ENCODE measurements around the gene PPP2R1A. TPM values are rescaled to one million over a fixed set of nuclear protein-coding genes. Genes with fewer than 3 reads are reported as not detected.
A peak's percentile ranks its signal among the peaks of the same experiment; 100 is the strongest.

The PPP2R1A gene
- 330 TPM for polyA plus RNA-seq (2013, experiment 1 of 2; ENCODE audit: insufficient read length)
- polyA plus RNA-seq (2013, experiment 2 of 2; ENCODE audit: insufficient read length), result 319 TPM

DNA sequence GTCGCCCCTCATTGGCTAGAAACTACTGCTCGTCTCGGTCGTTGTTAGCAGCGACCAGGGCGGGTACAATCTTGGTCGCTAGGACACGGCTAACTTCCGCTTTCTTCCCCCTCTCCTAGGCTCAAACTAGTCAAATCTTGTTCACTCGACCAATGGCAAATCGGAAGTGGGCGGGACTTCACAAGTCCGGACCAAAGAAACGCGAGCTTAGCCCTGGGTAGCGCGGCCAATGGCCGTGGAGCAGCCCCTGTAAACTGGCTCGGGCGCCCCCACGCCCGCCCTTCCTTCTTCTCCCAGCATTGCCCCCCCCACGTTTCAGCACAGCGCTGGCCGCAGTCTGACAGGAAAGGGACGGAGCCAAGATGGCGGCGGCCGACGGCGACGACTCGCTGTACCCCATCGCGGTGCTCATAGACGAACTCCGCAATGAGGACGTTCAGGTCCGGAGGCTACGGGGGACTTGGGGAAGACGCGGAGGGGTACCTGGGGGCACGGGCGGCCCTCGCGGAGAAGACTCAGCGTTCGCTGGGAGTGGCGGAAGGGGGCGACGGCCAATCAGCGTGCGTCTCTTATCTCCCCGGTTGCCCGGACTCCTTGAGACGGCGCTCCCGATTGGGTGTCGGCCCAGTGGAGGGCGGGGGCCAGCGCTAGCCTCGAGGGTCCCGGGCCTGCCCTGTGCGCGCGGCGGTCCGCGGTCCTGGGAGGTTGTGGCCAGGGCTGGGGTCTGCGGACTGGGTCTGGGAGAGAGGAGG lies at the start of gene PPP2R1A:
Gene PPP2R1A, plus strand, starts transcription at position 318 of the 752 bp plus-strand sequence. Its CDS starts 45 bp downstream, at position 363.
- DNase-seq, result peak; percentile 100

DNA sequence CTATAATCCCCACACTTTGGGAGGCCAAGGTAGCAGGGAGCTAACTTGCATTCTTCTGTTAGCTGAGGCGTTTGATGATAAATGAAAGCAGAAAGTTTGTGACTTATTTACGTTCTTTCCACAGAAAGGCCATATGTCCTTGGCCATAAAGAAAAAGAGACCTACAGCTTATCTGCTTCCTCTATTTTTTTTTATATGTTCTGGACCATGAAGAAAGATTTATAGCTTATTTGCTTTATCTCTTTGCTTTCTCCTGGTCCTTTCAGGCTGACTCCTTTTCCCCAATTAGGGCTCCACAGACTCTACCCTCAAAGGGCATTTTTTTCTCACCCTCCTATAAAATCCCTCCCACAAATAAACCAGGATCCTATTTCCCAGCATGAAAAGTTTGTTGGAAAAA lies 48.6 kb upstream of the PPP2R1A start:
- no peak for DNase-seq

DNA sequence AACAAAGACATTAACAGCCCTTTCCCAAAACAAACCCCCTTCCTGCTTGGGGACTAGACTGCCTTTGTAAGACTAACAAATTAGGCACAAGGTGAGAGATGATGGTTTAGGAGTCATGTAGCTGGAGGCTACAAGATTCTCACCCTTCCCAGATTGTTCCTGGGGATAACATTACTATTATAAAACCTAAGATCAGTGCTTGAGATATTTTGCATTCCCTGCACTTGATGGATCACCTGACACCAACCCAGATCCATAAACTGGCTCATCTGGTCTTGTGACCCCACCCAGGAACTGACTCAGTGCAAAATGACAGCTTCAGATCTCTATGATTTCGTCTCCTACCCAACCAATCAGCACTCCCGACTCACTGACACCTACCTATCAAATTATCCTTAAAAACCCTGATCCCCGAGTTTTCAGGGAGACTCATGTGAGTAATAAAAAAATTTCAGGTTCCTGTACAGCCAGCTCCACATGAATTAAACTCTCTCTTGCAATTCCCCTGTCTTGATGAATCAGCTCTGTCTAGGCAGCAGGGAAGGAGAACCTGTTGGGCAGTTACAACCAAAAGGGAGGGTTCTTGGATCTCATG lies 47.8 kb upstream of the PPP2R1A start:
- DNase-seq, result no peak

DNA sequence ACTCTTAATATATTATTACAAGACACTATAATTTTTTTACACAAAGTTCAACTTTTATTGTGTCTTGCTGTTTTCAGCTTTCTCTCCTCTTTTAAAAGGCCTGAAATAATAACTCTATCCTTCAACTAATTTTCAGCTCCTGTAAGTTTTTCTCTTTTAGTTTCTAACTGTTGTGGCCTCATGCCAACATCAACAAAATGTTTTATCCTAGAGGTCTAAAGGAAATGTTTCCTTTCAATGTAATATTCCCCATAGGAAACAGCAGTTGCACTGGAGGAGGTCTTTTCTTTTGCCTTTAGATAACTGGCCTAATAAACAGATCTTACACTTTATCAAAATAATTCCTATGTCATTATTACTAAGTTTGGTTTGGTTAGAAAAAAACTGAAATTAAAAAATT lies 41.6 kb upstream of the PPP2R1A start:
- DNase-seq, result no peak

DNA sequence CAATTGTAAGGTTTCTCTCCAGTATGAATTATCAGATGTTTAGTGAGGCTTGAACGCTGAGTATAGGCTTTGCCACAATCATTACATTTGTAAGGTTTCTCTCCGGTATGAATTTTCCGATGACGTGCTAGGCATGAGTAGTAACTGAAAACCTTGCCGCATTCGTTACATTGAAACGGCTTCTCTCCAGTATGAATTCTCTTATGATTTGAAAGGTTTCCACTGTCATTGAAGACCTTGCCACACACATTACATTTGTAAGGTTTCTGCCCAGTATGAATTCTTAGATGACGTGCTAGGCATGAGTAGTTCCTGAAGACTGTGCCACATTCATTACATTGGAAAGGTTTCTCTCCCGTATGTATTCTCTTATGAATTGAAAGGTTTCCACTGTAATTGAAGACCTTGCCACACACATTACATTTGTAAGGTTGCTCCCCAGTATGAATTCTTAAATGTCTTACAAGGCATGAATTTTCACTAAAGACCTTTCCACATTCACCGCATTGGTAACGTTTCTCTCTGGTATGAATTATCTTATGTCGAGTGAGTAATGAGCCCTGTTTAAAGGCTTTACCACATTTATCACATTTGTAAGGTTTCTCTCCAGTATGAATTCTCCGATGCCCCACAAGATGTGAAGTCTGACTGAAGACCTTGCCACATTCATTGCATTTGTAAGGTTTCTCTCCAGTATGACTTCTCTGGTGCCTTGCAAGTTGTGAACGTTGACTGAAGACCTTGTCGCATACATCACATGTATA lies 34.1 kb upstream of the PPP2R1A start:
- DNase-seq, result no peak

DNA sequence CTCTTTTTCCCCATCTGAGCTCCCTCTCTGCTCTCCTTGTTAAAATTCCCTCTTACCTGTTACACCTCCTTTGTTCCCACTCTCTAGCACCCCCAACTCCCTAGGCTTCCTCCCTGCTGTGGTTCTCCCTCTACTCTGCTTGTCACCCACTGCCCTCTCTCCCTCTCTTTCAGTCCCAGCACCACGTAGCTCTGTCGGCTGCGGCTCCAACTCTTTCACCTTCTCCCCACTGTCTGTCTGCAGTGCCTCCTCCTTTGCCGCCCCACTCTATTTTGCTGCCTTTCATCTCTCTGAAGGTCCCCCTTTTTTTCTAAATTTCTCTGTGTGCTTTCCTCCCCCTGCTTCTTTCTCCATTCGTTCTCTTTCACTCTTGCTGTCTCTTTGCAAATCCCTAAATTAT lies 19.5 kb upstream of the PPP2R1A start:
- no peak for DNase-seq

DNA sequence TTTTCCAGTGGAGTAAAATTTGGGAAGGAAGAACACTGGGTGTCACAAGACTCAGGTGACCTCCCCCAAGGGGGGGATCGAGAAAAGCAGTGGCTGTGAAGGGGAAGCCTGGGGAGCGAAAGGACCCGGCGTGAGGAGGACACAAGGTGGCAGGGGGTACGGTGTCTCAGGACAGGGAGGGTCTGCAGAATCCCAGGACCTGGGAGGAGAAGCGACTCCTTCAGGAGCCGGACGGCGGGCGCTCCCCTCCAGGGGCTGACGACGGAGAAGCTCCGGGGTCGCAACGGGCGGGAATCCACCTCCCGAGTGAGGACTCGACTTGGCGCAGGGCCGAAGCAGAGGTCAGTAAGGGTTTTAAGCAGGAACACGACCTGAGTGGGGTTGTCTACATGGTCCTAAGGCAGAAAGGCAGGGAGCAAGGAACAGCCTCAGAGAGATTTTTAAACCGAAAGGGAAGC lies 19.0 kb upstream of the PPP2R1A start:
- DNase-seq, result no peak

DNA sequence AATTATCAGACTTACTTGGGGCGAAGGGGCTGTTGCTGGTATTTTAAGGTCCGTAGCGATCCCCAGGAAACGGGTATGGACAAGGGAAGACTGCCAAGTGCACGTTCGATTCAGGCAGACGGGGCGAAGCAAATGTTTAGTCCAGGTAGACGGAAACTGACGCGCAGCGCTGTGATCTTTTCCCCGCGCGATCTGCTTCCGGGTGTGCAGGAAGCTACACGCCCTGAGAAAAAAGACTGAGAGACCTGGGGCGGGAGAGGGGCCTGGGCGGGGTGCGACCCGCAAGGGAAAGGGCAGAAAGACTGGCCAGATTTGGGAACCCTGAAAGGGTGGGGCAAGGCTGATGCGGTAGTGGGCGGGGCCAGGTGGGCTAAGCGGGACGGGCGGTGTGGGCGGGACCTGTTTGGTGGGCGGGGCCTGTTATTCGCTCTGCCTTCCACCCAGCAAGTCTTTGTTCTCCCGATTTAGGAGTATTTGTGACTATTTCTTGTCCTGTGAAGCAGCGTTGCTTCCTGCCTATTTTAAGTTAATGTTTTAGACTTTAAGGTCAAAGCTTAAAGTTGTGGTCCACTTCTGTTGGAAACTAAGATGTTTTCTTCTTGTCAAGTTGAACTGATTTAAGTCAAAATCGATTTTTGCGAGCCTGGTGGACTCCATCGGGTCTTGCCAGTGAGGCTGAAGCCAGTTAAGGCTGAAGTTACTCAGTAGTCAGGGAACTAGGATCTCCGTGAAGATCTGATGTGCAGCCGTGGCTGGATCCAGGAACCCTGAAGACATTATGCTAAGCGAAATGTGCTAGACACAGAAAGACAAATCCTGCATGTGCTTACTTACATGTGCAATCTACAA lies 18.3 kb upstream of the PPP2R1A start, which contains the start of gene ZNF836:
Gene ZNF836, minus strand, starts transcription at position 301 of the 849 bp plus-strand sequence. CDS start 3,549 bp downstream, outside the sequence.
- peak; percentile 62 for DNase-seq

DNA sequence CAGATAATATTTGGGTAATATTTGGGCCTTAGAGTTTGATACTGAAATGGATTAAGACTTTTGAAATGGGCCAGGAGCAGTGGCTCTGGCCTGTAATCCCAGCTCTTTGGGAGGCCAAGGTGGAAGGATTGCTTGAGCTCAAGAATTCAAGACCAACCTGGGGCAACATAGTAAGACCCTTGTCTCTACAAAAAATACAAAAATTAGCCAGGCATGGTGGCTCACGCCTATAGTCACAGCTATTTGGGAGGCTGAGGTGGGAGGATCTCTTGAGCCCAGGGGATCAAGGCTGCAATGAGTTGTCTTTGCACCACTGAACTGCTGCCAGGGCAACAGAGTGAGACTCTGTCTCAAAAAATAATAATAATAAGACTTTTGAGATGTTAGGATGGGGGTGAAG lies 17.5 kb upstream of the PPP2R1A start:
- no peak for DNase-seq

DNA sequence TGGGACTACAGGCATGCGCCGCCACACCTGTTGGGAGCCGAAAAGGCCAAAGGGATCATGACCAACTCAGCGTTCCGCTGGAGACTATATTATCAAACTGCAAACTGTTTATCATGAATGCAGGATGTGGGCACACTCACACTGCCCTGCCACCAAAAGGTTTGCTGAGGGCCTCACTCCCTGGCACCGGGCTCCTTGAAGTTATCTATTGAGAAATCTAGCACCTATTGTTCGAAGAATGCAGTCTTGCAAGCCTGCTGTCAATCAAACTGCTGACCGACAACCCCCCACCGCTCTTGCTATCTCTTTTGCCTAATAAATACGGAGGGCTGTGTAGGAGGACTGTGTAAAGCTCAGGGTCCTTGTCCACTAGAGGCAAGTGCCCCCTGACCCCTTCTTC lies 13.3 kb upstream of the PPP2R1A start:
- no peak for DNase-seq

DNA sequence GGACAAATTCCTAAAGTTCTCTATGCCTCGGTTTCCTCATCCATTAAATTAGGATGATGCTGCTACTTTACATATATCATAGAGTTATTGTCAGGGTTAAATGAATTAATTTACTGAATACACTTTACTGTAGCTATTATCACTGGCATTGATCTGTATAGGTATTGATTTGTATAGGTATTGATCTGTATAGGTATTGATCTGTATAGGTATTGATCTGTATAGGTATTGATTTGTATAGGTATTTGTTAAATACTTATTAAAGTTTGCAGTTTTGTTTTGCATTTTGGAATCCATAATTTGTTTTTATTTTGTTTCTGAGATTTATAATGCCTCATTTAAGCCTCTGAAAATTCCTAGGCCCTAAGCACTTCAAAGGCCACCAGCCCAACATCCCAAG lies 2.4 kb upstream of the PPP2R1A start:
- DNase-seq, result no peak

DNA sequence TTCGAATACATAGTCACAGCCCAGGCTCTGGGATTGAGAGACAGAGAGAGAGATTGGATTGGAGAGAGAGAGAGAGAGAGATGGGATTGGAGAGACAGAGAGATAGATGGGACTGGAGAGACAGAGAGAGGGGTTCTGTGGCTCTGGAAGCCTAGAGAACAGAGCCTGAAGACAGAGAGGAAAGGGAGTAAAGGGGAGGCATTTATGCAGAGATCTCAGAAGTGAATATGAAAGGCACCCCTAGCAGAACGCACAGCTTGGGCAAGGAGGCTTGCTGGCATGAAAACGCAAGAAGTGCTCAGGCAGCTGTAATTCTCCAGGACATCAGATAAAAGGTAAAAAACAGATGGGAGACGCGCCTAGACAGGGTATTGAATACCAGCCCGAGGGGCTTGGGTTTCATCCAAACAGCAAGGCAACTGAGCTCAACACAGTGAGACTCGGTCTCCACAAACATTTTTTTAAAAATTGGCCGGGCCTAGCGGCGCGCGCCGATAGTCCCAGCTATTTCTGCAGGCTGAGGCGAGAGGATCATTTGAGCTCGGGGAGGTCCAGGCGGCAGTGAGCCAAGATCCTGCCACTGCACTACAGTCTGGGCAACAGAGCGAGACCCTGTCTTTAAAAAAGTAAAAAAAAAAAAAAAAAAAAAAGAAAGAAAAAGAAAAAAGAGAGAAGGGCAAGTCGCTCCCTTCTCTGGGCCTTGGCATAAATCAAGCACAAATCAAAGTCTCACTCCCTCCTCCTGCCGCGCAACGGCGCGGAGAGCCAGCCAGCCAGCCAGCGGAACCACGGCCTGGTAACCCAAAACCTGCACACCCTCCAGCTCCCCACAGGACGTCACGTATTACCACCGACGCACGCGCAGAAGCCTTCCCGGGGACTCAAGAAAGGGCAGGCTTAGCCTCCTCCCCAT lies 774 bp upstream of the PPP2R1A start:
- no peak for DNase-seq

DNA sequence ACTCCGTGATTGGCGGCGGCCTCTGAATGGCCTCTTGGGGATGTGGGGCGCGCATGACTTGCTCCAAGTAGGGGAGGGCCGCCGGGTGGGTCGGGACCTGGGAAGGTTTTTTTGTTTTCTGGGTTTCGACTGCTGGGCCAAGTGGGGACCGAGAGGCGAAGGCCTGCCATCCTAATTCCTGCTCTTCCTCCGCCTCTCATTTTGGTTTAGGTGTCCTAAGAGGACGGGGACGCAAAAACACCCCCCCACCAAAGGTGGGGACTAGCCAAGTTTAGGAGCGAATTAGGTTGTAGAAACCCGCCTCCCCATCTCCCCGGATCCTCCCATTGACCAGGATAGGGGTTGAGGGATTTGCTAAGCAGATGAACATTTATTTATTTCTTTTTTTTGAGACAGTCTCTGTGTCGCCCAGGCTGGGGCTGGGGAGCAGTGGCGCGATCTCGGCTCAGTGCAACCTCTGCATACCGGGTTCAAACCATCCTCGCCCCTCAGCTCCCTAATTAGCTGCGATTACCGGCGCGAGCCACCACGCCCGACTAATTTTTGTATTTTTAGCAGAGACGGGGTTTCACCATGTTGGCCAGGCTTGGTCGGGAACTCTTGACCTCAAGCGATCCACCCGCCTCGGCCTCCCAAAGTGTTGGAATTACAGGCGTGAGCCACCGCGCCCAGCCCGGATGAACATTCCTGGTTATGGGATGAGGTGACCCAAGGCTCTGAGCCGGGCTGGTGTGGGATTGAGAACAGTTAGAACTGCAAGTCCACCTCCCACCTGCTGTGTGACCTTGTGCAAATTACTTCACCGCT lies 838 bp downstream of the PPP2R1A start:
- peak; percentile 58 for DNase-seq

DNA sequence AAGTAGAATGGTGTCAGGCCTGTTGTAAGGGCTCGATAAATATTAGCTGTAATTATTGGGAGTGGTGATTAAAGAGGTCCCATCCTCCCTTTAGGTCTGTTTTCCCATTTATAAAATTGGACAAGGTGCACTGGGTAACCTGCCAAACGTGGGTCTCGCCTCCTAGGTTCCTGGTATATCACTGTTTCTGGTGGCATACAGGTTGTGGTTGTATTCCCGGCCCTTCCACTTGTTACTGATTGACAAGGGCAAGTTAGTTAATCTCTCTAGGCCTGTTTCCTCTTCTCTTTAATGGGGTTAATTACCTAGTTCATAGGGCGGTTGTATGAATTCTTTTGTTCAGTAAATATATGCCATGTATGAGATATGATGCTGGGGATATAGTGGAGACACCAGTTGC lies 1.5 kb downstream of the PPP2R1A start:
- no peak for DNase-seq

DNA sequence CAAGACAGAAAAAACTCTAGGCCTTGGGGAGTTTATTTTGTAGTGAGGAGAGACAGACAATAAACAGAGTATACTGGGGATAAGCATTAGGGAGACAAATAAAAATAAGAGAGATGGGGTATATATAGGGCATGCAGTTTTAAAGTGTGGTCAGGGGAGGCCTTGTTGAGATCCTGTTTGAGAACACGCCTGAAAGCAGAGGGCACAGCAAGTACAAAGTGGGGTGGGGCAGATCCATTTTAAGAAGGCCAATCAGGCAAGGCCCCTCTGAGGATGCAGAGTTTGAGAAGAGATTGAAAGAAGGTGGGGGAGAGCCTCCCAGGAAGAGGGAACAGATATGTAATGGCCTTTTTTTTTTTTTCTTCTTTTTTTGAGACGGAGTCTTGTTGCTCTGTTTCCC lies 2.1 kb downstream of the PPP2R1A start:
- no peak for DNase-seq

DNA sequence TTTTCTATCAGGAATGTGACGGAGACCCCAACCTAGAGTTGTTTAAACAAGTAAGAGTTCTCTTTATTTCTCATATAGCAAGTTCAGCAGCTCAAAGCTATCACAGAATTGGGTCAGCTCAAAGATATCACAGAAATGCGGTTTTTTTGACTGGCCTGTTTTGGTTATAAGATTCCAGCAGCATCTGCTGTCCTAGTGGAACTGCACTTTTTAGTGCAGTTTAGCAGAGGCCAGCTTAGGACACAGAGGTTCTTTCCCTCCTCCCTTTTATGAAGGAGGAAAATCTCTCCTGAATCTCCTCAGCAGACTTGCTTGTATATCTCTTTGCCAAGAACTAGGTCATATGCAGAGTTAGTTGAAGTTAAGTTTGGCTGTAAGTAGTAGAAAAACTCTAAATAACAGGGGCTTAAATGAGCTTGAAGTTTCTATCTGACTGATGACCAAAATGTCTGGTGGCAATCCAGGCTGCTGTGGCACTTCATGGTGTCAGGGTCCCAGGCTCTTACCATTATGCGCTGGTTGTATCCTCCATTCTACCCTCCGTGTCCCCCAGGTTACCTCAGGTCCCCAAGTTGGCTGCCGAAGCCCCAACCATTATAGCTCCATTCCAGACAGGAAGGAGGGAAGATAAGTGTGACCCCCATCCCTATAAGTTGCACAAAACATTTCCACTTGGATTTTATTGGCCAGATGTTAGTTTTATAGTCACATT lies 6.6 kb downstream of the PPP2R1A start:
- DNase-seq, result no peak

DNA sequence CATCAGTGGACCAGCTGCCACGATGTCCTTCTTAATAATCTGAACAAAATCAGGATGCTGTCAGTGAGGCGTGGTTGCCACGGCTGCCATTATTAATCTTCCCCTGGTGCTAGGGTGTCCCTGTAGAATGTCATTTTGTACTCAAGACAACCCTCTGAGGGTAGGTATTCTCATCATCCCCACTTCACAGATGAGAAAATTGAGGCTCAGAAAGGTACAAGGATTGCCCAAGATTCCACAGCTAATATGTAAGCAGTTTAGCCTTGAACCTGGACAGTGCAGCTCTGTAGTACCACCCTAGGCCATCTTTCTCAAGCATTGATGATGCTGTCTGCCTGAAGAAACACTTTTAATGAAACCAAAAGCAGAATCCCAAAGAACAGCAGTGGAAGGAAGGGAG lies 8.1 kb downstream of the PPP2R1A start:
- DNase-seq, result no peak

DNA sequence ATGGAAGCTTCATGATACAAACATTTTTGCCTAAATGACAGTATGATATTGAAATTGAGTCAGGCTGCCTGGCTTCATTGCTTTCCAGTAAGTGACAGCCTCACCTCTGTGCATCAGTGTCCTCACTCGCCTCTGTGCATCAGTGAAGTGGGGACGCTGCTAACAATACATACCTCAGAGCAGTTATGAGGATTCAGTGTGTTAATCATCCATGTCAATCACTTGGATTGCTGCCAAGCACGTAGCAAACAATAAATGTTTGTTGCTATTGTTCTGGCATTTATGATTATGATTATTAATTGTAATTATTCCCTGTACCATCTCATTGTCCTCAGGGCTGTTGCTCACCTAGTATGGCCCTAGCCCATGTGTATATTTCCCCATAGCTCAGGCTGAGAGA lies 8.8 kb downstream of the PPP2R1A start:
- no peak for DNase-seq

DNA sequence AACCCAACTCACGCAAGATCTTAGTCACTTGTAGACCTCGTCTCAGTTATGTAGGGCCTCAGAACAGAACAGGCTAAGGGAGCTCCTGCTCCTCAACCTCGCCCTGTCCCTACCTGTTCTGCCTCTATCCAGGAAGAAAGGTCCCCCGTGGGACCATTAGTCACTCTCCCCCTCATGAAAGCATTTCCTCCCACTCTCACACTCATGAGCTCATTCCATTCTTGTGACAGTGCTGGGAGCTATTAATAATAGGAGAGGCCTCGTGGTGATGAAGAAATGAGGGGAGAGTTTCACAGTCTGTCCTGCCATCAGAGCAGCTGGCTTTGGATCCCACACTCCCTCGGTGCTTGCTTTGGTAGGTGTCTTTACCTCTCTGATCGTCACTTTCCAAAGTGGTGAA lies 10.2 kb downstream of the PPP2R1A start:
- peak; percentile 77 for DNase-seq
